ENCODE measurements around the gene CERS3.

CERS3 gene
- total RNA-seq, result 0.17 to 1.4 (median 0.26) reads per million in 3 donors

DNA sequence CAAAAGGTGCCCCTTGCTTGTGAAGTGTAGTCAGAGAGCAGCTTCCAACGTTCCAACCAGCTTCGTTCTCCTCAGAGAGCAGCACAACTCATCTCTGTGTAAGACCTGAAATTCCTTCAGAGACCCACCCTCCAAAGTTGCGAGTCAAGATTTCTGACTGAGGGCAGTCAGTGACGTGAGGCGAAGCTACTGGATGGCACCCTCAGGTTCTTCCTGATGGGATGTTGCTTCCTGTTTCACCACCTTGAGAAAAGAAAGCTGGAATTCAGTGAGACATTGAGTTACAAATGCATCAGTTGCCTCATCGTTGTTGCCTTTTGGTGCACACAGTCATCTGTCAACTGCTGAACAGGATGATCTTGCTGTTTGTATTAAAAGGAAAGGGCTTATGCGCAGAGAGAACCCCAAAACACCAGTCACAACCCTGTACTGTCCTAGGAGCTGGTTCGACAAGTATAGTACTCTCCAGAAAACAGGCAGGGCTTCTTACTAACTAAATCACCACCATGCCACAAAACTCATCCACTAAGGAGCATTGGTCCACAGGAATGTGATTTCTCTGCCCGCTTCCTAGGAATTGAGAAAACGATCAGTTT, at the start of gene CERS3:
CERS3 (minus strand) TSS at position 118 of the 596 bp plus-strand sequence. CDS start 27,101 bp downstream, outside the sequence.
- Histone ChIP-seq H3K9me3 (ENCODE audit: control insufficient read depth, low read length) (no peaks in the 10 kb centered on the region), H3K4me1 (ENCODE audit: control insufficient read depth, insufficient read depth, low read length, poor library complexity, severe bottlenecking) (no peaks in the 10 kb centered on the region), H3K36me3 (ENCODE audit: control insufficient read depth, insufficient read depth, low read length) (no peaks in the 10 kb centered on the region), H3K4me3 (ENCODE audit: insufficient read depth, low read depth, low read length, poor library complexity, severe bottlenecking) (no peak within 1 kb of the TSS), H3K27ac (ENCODE audit: insufficient read depth, low read length, poor library complexity, severe bottlenecking) (no peak within 1 kb of the TSS), H3K27me3 (replicated peaks; ENCODE audit: control insufficient read depth, insufficient read depth, low read length, poor library complexity, severe bottlenecking) (no peaks in the 10 kb centered on the region)
- DNase-seq, result no peak

DNA sequence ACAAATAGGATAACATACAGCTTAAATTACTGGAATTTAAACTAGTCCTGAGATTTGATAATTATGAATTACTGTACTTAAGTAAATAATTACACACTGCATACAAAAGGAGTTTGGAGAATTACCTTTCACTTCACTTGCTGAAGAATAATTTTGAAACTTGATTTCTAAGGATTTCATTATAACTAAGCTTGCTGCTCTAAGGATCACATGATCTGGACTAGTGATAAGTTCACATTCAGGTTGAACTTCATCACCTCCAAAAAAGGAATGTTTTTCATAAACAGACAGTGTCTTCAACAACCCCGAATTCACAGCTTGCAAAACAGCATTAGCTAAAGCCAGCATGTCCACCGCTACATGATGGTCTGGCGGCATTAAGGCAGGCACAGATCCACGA, 44.8 kb upstream of the CERS3 start:
- H3K9me3 ChIP-seq (ENCODE audit: control insufficient read depth, low read length), result no peaks in the 10 kb centered on the region
- H3K27ac ChIP-seq (ENCODE audit: insufficient read depth, low read length, poor library complexity, severe bottlenecking), result no peak overlapping the region
- peaks cover 13% of the 10 kb centered on the region for H3K4me1 ChIP-seq (ENCODE audit: control insufficient read depth, insufficient read depth, low read length, poor library complexity, severe bottlenecking)
- no peaks in the 10 kb centered on the region for H3K27me3 ChIP-seq (replicated peaks; ENCODE audit: control insufficient read depth, insufficient read depth, low read length, poor library complexity, severe bottlenecking)
- DNase-seq, result no peak
- H3K36me3 ChIP-seq (ENCODE audit: control insufficient read depth, insufficient read depth, low read length), result peaks cover 11% of the 10 kb centered on the region
- no peak overlapping the region for H3K4me3 ChIP-seq (ENCODE audit: insufficient read depth, low read depth, low read length, poor library complexity, severe bottlenecking)

DNA sequence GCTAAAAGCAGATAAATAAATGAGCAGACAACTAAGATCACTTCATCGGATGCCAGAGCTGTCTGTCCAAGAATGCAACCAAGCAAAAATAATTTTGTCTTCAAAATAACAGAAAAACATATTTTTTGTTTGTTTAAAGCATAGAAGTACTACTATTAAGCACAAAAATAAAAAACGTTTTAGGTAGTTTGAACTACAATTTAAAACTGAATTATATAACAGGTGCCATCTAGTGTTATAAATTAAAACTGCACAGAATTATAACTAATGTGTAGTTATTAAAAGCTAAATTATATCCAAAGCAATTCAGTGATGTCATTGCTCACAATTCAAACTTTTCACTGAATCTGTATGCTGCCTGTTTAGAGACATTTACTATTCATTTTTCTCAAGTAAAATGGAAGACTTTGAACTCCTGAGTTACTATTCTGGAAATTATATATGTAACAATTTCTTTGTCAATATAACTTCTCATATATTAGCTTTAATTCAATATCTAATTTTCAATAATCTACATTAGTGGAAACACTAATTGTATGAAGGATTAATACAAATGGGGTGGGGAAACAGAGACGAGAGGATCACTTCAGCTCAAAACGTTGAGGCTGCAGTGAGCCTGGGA, 43.7 kb upstream of the CERS3 start:
- Histone ChIP-seq H3K27me3 (replicated peaks; ENCODE audit: control insufficient read depth, insufficient read depth, low read length, poor library complexity, severe bottlenecking) (no peaks in the 10 kb centered on the region), H3K4me3 (ENCODE audit: insufficient read depth, low read depth, low read length, poor library complexity, severe bottlenecking) (peak overlapping the region; percentile 10), H3K27ac (ENCODE audit: insufficient read depth, low read length, poor library complexity, severe bottlenecking) (peak overlapping the region; percentile 56), H3K36me3 (ENCODE audit: control insufficient read depth, insufficient read depth, low read length) (peaks cover 18% of the 10 kb centered on the region), H3K9me3 (ENCODE audit: control insufficient read depth, low read length) (no peaks in the 10 kb centered on the region), H3K4me1 (ENCODE audit: control insufficient read depth, insufficient read depth, low read length, poor library complexity, severe bottlenecking) (peaks cover 13% of the 10 kb centered on the region)
- no peak for DNase-seq

DNA sequence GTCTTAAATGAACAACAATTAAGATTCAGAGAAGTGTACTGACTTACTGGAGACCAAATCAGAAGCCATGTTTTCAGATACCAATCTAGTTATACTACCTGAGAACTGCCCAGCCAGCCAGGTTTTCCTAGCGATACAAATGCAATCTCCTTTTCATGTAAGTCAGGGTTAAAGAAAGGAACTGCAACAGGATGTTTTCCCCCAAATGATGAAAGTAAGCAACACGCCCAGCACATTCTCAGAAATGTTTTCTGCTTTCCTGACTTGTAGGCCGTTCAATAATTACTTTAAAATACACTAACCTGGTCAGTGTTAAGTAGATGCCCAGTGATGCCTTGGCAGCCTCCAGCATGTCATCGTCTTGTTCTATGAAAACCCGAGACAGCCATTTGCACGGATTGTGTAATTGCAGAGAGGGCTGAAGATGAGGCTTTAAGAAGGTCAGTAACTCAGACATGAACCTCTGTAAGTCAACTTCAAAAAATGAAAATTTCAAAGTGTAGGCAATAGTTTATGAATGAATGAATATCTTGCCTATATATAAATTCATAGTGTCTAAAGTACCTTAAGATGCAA, 42.9 kb upstream of the CERS3 start:
- no peak for DNase-seq
- no peaks in the 10 kb centered on the region for H3K9me3 ChIP-seq (ENCODE audit: control insufficient read depth, low read length)
- H3K4me1 ChIP-seq (ENCODE audit: control insufficient read depth, insufficient read depth, low read length, poor library complexity, severe bottlenecking), result peaks cover 13% of the 10 kb centered on the region
- no peaks in the 10 kb centered on the region for H3K27me3 ChIP-seq (replicated peaks; ENCODE audit: control insufficient read depth, insufficient read depth, low read length, poor library complexity, severe bottlenecking)
- H3K4me3 ChIP-seq (ENCODE audit: insufficient read depth, low read depth, low read length, poor library complexity, severe bottlenecking), result peak overlapping the region; percentile 10
- peaks cover 18% of the 10 kb centered on the region for H3K36me3 ChIP-seq (ENCODE audit: control insufficient read depth, insufficient read depth, low read length)
- H3K27ac ChIP-seq (ENCODE audit: insufficient read depth, low read length, poor library complexity, severe bottlenecking), result peak overlapping the region; percentile 56

DNA sequence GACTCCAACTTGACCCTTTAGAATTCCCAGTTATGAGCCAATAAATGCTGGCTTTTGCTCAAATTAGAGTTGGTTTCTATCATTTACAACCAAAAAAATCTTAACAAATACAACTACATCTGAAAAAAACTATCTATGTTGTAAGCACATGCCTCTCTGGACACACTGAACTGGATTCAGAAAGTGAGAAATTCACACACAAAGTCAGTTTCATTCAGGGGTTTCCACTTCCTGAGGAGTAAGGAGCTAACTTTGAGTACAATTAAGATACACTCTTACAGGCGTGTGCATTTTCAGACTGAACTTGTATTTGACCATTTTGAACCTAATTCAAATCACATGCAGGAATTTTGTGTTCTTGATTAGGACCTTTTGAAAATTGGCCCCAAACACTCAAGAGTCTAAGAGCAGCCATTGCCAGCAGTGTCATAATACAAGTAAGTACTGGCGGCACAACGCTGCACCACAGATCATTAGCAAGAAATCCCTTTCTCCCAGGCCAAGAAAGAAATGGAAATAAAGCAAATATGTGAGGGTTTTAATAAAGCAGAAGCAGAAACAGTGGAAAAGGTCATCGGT, 42.1 kb upstream of the CERS3 start:
- H3K4me3 ChIP-seq (ENCODE audit: insufficient read depth, low read depth, low read length, poor library complexity, severe bottlenecking), result no peak overlapping the region
- H3K27me3 ChIP-seq (replicated peaks; ENCODE audit: control insufficient read depth, insufficient read depth, low read length, poor library complexity, severe bottlenecking), result no peaks in the 10 kb centered on the region
- peaks cover 13% of the 10 kb centered on the region for H3K4me1 ChIP-seq (ENCODE audit: control insufficient read depth, insufficient read depth, low read length, poor library complexity, severe bottlenecking)
- H3K36me3 ChIP-seq (ENCODE audit: control insufficient read depth, insufficient read depth, low read length), result peaks cover 18% of the 10 kb centered on the region
- no peaks in the 10 kb centered on the region for H3K9me3 ChIP-seq (ENCODE audit: control insufficient read depth, low read length)
- no peak overlapping the region for H3K27ac ChIP-seq (ENCODE audit: insufficient read depth, low read length, poor library complexity, severe bottlenecking)
- no peak for DNase-seq

DNA sequence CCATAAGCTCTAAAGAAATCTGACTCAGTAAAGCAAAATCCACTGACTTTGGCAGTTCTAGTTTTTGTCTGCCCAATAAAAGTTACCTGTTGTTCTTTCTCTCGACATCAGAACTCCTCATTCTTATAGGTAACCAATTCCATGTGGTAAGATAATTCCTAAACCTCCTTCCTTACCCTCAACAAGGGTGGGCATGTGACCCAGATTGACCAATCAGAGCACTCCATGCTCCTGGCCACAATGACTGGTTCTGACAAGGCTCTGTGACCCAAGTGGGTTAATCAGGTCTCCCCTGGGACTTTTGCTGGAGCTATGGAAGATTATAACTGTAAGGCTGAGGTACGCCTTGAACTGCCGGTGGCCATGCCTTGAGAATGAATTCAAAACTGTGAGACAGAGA, 41.5 kb upstream of the CERS3 start:
- no peak overlapping the region for H3K27ac ChIP-seq (ENCODE audit: insufficient read depth, low read length, poor library complexity, severe bottlenecking)
- H3K4me1 ChIP-seq (ENCODE audit: control insufficient read depth, insufficient read depth, low read length, poor library complexity, severe bottlenecking), result peaks cover 13% of the 10 kb centered on the region
- H3K36me3 ChIP-seq (ENCODE audit: control insufficient read depth, insufficient read depth, low read length), result peaks cover 18% of the 10 kb centered on the region
- H3K9me3 ChIP-seq (ENCODE audit: control insufficient read depth, low read length), result no peaks in the 10 kb centered on the region
- no peak for DNase-seq
- H3K27me3 ChIP-seq (replicated peaks; ENCODE audit: control insufficient read depth, insufficient read depth, low read length, poor library complexity, severe bottlenecking), result no peaks in the 10 kb centered on the region
- H3K4me3 ChIP-seq (ENCODE audit: insufficient read depth, low read depth, low read length, poor library complexity, severe bottlenecking), result no peak overlapping the region

DNA sequence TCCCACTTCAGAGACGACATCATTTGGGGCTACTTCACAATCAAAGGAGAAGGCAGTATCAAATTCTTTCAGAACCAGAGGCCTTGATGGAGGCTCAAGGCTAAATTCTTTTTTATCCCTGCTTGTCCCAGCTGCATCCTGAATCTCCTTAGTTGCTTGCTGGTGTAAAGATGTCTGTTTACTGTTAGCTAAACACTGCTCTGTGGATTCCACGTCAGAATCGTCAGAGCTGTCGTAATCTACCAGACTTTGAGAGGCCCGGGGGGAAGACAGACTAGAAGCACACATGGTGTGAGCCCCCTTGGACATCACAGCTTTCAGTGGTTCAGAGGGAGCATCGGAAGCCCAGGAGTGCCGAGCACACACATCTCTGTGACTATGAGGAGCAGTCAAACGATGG, 40.6 kb upstream of the CERS3 start:
- Histone ChIP-seq H3K4me1 (ENCODE audit: control insufficient read depth, insufficient read depth, low read length, poor library complexity, severe bottlenecking) (peaks cover 13% of the 10 kb centered on the region), H3K36me3 (ENCODE audit: control insufficient read depth, insufficient read depth, low read length) (peaks cover 18% of the 10 kb centered on the region), H3K9me3 (ENCODE audit: control insufficient read depth, low read length) (no peaks in the 10 kb centered on the region), H3K27me3 (replicated peaks; ENCODE audit: control insufficient read depth, insufficient read depth, low read length, poor library complexity, severe bottlenecking) (no peaks in the 10 kb centered on the region), H3K4me3 (ENCODE audit: insufficient read depth, low read depth, low read length, poor library complexity, severe bottlenecking) (no peak overlapping the region), H3K27ac (ENCODE audit: insufficient read depth, low read length, poor library complexity, severe bottlenecking) (no peak overlapping the region)
- no peak for DNase-seq

DNA sequence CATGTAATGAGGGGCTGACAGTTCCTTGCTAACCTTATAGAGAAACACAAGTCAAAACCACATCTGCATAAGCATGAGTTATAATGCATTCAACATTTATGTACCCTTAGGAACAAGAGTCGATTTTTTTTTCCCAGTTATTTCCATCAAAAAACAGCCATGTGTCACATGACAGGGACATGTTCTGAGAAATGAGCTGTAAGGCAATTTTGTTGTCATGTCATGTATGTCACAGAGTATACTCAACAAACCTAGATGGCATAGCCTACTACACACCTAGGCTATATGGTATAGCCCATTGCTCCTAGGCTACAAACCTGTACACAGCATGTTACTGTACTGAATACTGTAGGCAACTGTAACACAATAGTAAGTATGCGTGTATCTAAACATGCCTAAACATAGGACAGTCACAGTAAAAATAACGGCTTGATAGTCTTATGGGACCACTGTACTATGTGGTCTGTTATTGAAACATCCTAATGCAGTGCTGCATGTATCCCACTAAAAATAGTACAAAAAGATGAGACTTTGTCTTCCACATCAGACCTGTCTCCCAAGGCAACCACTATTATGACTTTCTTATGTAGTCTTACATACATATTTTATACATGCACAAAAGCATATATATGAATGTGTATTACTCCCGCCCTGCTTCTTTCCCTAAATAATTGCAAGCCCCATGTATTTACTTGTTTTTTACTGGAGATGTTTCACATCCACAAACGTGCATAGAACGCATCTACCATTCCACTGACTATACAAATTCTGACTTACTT, 38.3 kb upstream of the CERS3 start:
- peaks cover 7% of the 10 kb centered on the region for H3K36me3 ChIP-seq (ENCODE audit: control insufficient read depth, insufficient read depth, low read length)
- H3K4me1 ChIP-seq (ENCODE audit: control insufficient read depth, insufficient read depth, low read length, poor library complexity, severe bottlenecking), result peaks cover 6% of the 10 kb centered on the region
- no peaks in the 10 kb centered on the region for H3K27me3 ChIP-seq (replicated peaks; ENCODE audit: control insufficient read depth, insufficient read depth, low read length, poor library complexity, severe bottlenecking)
- H3K4me3 ChIP-seq (ENCODE audit: insufficient read depth, low read depth, low read length, poor library complexity, severe bottlenecking), result no peak overlapping the region
- H3K9me3 ChIP-seq (ENCODE audit: control insufficient read depth, low read length), result no peaks in the 10 kb centered on the region
- H3K27ac ChIP-seq (ENCODE audit: insufficient read depth, low read length, poor library complexity, severe bottlenecking), result no peak overlapping the region
- DNase-seq, result no peak

DNA sequence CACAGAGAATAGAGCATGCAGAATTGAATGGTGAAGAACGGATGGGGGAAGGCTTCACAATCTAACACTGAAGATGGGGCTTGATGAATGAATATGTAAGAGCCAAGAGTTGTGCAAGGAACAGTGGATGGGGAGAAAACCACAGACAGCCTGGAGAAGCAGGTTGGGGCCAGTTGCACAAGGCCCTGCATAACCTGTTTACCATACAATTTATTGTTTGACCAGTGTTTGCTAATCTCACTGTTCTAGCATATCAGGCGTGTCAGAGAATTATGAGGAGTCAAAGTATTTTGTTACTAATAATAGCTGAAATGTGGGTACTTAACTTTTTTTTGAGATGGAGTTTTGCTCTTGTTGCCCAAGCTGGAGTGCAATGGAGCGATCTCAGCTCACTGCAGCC, 36.8 kb upstream of the CERS3 start:
- no peaks in the 10 kb centered on the region for H3K9me3 ChIP-seq (ENCODE audit: control insufficient read depth, low read length)
- no peak overlapping the region for H3K4me3 ChIP-seq (ENCODE audit: insufficient read depth, low read depth, low read length, poor library complexity, severe bottlenecking)
- H3K27ac ChIP-seq (ENCODE audit: insufficient read depth, low read length, poor library complexity, severe bottlenecking), result no peak overlapping the region
- no peaks in the 10 kb centered on the region for H3K27me3 ChIP-seq (replicated peaks; ENCODE audit: control insufficient read depth, insufficient read depth, low read length, poor library complexity, severe bottlenecking)
- no peak for DNase-seq
- no peaks in the 10 kb centered on the region for H3K4me1 ChIP-seq (ENCODE audit: control insufficient read depth, insufficient read depth, low read length, poor library complexity, severe bottlenecking)
- peaks cover 7% of the 10 kb centered on the region for H3K36me3 ChIP-seq (ENCODE audit: control insufficient read depth, insufficient read depth, low read length)
